Right atrium auricular region (tissue), 2 donors: ENCODE measurements around the gene JAKMIP1. TPM values are rescaled to one million over a fixed set of nuclear protein-coding genes. Genes with fewer than 3 reads are reported as not detected.

ENCODE experiments used
- DNase-seq: peaks from one replicate; pipeline ENCODE4 v3.0.0-alpha.2; 2019; ENCODE audit warnings: low spot score
- H3K27ac ChIP-seq, 2 donors: fragments of 200-600 bp; sonication (generic); 1 replicate in 1 of 2; 2 replicates in 1 of 2; pipeline ENCODE4 v1.5.1; 2016 to 2019
- H3K27me3 ChIP-seq, 2 donors: fragments of 200-600 bp; sonication (generic); one replicate each; pipeline versions ENCODE4 v1.5.1 to v1.6.0; 2017 to 2019
- H3K36me3 ChIP-seq: fragments of 200-600 bp; sonication (generic); one replicate; pipeline ENCODE4 v1.5.1; 2016
- H3K4me1 ChIP-seq, 2 donors: fragments of 200-600 bp; sonication (generic); one replicate each; pipeline versions ENCODE4 v1.5.1 to v1.6.0; 2017 to 2019
- H3K4me3 ChIP-seq, 2 donors: fragments of 200-600 bp; sonication (generic); 1 replicate in 1 of 2; 2 replicates in 1 of 2; pipeline ENCODE4 v1.5.1; 2017 to 2019; ENCODE audit warnings: mild to moderate bottlenecking in 1 of 2, moderate library complexity in 1 of 2
- H3K9me3 ChIP-seq, 2 donors: fragments of 200-600 bp; sonication (generic); one replicate each; pipeline ENCODE4 v1.5.1; 2019
- CTCF ChIP-seq, 2 donors: fragments of 200-600 bp; sonication (generic); IDR thresholded peaks; one replicate each; pipeline ENCODE4 v1.5.1; 2019; ENCODE audit warnings: antibody characterized with exemption in 2 of 2
- total RNA-seq, 2 donors: library from RNA; depleted of rRNA; stranded (reverse); fragments of >200 nt; gene quantifications; one replicate each; pipeline ENCODE4 v1.1.0, GENCODE V29; 2016

JAKMIP1 gene
- total RNA-seq, 2 donors from 2014 or later, result 0.30 to 0.59 TPM

GRCh38 chr4:6056976-6057766, 143.2 kb downstream of the JAKMIP1 start:
- Histone ChIP-seq H3K9me3 (peaks cover 0 to 39% of the 10 kb centered on the region in 2 donors), H3K27ac (no peak overlapping the region), H3K4me3 (no peak overlapping the region), H3K4me1 (no peaks in the 10 kb centered on the region), H3K36me3 (no peaks in the 10 kb centered on the region), H3K27me3 (no peaks in the 10 kb centered on the region)
- TF ChIP-seq CTCF (IDR thresholded peaks at IDR 0.05), result no peak
- no peak for DNase-seq

GRCh38 chr4:6055436-6055835, 144.9 kb downstream of the JAKMIP1 start:
- Histone ChIP-seq H3K4me1 (no peaks in the 10 kb centered on the region), H3K9me3 (peaks cover 0 to 34% of the 10 kb centered on the region in 2 donors), H3K36me3 (no peaks in the 10 kb centered on the region), H3K27ac (no peak overlapping the region), H3K27me3 (no peaks in the 10 kb centered on the region), H3K4me3 (no peak overlapping the region)
- DNase-seq, result no peak
- no peak for TF ChIP-seq CTCF (IDR thresholded peaks at IDR 0.05)

GRCh38 chr4:6055030-6055429, 145.3 kb downstream of the JAKMIP1 start:
- Histone ChIP-seq H3K36me3 (no peaks in the 10 kb centered on the region), H3K4me1 (no peaks in the 10 kb centered on the region), H3K4me3 (no peak overlapping the region), H3K27me3 (no peaks in the 10 kb centered on the region), H3K27ac (no peak overlapping the region), H3K9me3 (peaks cover 0 to 30% of the 10 kb centered on the region in 2 donors)
- no peak for DNase-seq
- no peak for TF ChIP-seq CTCF (IDR thresholded peaks at IDR 0.05)

- Histone ChIP-seq H3K4me3 (no peak overlapping the region), H3K27me3 (no peaks in the 10 kb centered on the region), H3K36me3 (no peaks in the 10 kb centered on the region), H3K9me3 (peaks cover 0 to 23% of the 10 kb centered on the region in 2 donors), H3K27ac (no peak overlapping the region), H3K4me1 (no peaks in the 10 kb centered on the region)
- no peak for TF ChIP-seq CTCF (IDR thresholded peaks at IDR 0.05)
- DNase-seq, result no peak
Measured at GRCh38 chr4:6054162-6054922, 146.0 kb downstream of the JAKMIP1 start.

GRCh38 chr4:6052679-6053078, 147.7 kb downstream of the JAKMIP1 start:
- Histone ChIP-seq H3K9me3 (peaks cover 0 to 6% of the 10 kb centered on the region in 2 donors), H3K4me3 (no peak overlapping the region), H3K4me1 (no peaks in the 10 kb centered on the region), H3K27me3 (no peaks in the 10 kb centered on the region), H3K36me3 (no peaks in the 10 kb centered on the region), H3K27ac (no peak overlapping the region)
- no peak for TF ChIP-seq CTCF (IDR thresholded peaks at IDR 0.05)
- DNase-seq, result no peak
